Activated B cell treated with CpG ODN at 0.5 μM for 24 hours (primary cell): ENCODE data around the gene PRG3. TPM values are rescaled to one million over a fixed set of nuclear protein-coding genes. Genes with fewer than 3 reads are reported as not detected.

Experiments used
- ATAC-seq: fragments of 200-7000 bp; cut with Tn5 transposase; one replicate; pipeline ENCODE4 v1.10.0; 2021; ENCODE audit warnings: low read depth, mild to moderate bottlenecking, moderate library complexity
- CTCF ChIA-PET: fragments of 350-600 bp; sonication (Branson Sonifier 250); formaldehyde crosslinking; loops from one replicate; lab custom pipeline; 2021; ENCODE audit warnings: antibody characterized with exemption; lab: Charles Lee
- POLR2A ChIA-PET: fragments of 350-600 bp; sonication (Branson Sonifier 250); formaldehyde crosslinking; loops from one replicate; lab custom pipeline; 2021; ENCODE audit warnings: antibody characterized with exemption; lab: Charles Lee
- DNase-seq: peaks from one replicate; pipeline ENCODE4 v3.0.0; 2022
- H3K27ac Mint-ChIP-seq: one replicate; pipeline ENCODE4 v1.8.0; 2020; ENCODE audit warnings: mixed read lengths
- H3K27me3 Mint-ChIP-seq: one replicate; pipeline ENCODE4 v1.8.0; 2021; ENCODE audit warnings: mixed read lengths
- H3K36me3 Mint-ChIP-seq: one replicate; pipeline ENCODE4 v1.8.0; 2021; ENCODE audit warnings: low read depth, mixed read lengths
- H3K4me1 Mint-ChIP-seq: one replicate; pipeline ENCODE4 v1.8.0; 2021; ENCODE audit warnings: mixed read lengths
- H3K4me3 Mint-ChIP-seq: one replicate; pipeline ENCODE4 v1.8.0; 2020; ENCODE audit warnings: mild to moderate bottlenecking, mixed read lengths
- H3K9me3 Mint-ChIP-seq: one replicate; pipeline ENCODE4 v1.8.0; 2020; ENCODE audit warnings: mixed read lengths
- CTCF ChIP-seq: fragments of 200-600 bp; IDR thresholded peaks from one replicate; pipeline ENCODE4 v1.8.0; 2022; ENCODE audit warnings: antibody characterized with exemption, mild to moderate bottlenecking
- intact Hi-C: fragments of 100-400 bp; cut with micrococcal nuclease; formaldehyde crosslinking; loops from one replicate; pipeline ENCODE4 v1.15.1; 2024
- total RNA-seq: library from RNA; stranded (reverse); gene quantifications from 2 replicates; pipeline ENCODE4 v1.2.3, GENCODE V29; 2022

Gene PRG3
- total RNA-seq, 1 donor from 2014 or later: not detected

GRCh38 chr11:57418131-57418530, 37.2 kb upstream of the PRG3 start:
- no peak overlapping the region for H3K27ac Mint-ChIP-seq
- H3K4me1 Mint-ChIP-seq: peaks cover 24% of the 10 kb centered on the region
- no peak for ATAC-seq
- H3K9me3 Mint-ChIP-seq: no peaks in the 10 kb centered on the region
- H3K27me3 Mint-ChIP-seq: no peaks in the 10 kb centered on the region
- intact Hi-C loops: no loop called here
- H3K4me3 Mint-ChIP-seq: no peak overlapping the region
- no peak for DNase-seq
- CTCF ChIA-PET: interaction anchor here (1.4 kb wide), 1 partner anchor 40 kb away, joined by 3 read pairs; no protein-coding TSS in a partner anchor
- POLR2A ChIA-PET: interaction anchor here (0.6 to 12.4 kb wide), 4 partner anchors 10 to 75 kb away, joined by 3 to 238 read pairs (median 4); no protein-coding TSS in a partner anchor
- peaks cover 93% of the 10 kb centered on the region for H3K36me3 Mint-ChIP-seq
- TF ChIP-seq CTCF: no peak

DNA sequence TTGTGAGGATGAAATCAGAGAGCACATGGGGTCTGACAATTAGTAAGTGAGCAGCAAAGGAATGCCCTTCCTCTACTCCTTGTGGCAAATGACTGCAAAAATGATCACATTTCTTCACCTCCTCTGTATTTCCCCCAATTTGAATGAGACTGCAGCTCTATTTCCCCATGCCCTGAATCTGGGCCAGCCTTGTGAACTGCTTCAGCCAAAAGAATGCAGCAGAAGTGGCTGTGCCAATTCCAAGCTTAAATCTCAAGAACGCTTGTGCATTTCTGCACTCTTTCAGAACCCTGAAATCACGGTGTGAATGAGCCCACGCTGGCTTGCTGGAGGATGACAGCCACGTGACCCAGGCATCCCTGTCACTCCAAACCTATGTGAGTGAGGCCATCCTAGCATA, 36.1 kb upstream of the PRG3 start:
- H3K27ac Mint-ChIP-seq: no peak overlapping the region
- no peak for ATAC-seq
- H3K4me1 Mint-ChIP-seq: peaks cover 20% of the 10 kb centered on the region
- no peaks in the 10 kb centered on the region for H3K9me3 Mint-ChIP-seq
- no peak for DNase-seq
- TF ChIP-seq CTCF: no peak
- ChIA-PET POLR2A (interaction anchor here (0.9 to 12.4 kb wide), 2 partner anchors 12 to 23 kb away, joined by 4 to 238 read pairs; no protein-coding TSS in a partner anchor), CTCF (interaction anchor here (1.4 kb wide), 1 partner anchor 41 kb away, joined by 3 read pairs; no protein-coding TSS in a partner anchor)
- H3K4me3 Mint-ChIP-seq: no peak overlapping the region
- H3K36me3 Mint-ChIP-seq: peaks cover 91% of the 10 kb centered on the region
- intact Hi-C loops: no loop called here
- no peaks in the 10 kb centered on the region for H3K27me3 Mint-ChIP-seq

- no peaks in the 10 kb centered on the region for H3K9me3 Mint-ChIP-seq
- TF ChIP-seq CTCF: no peak
- H3K27me3 Mint-ChIP-seq: no peaks in the 10 kb centered on the region
- no peak for ATAC-seq
- peaks cover 20% of the 10 kb centered on the region for H3K4me1 Mint-ChIP-seq
- ChIA-PET POLR2A (interaction anchor here (1.9 to 12.4 kb wide), 2 partner anchors 8 to 12 kb away, joined by 10 to 238 read pairs; no protein-coding TSS in a partner anchor), CTCF (no interaction called here)
- H3K36me3 Mint-ChIP-seq: peaks cover 90% of the 10 kb centered on the region
- no peak overlapping the region for H3K4me3 Mint-ChIP-seq
- no peak overlapping the region for H3K27ac Mint-ChIP-seq
- no peak for DNase-seq
- intact Hi-C loops: no loop called here
Measured at GRCh38 chr11:57416436-57416835, 35.5 kb upstream of the PRG3 start.

DNA sequence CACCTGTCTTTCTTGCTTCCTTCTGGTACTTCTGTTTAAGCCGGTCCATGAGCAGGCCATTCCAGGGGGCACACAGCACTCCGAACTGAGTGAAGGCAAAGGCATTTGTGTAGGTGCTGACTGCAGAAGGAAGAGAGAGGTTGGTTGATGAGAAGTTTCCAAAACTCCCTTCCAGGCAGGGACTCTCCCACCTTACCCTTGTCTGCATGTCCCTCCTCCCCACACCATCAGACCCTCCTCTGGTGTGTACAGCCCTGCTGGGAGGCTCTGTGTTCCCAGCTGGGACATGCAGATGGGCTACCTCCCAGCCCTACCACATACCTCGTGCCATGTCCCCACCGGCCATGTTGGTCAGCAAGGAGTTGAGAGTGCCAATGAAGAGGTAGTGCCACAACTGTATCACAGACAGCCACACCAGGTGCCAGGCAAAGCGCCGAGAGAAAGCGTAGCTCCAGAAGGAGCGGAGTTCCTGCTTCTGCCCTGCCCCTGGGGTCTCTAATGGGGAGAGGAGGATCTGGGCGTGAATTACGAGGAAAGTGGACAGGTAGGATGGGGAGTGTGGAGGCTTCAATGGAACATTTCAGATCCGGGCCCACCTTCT, 33.8 kb upstream of the PRG3 start:
- H3K4me3 Mint-ChIP-seq: no peak overlapping the region
- DNase-seq: no peak
- POLR2A ChIA-PET: interaction anchor here (1.9 kb wide), 1 partner anchor 10 kb away, joined by 10 read pairs; no protein-coding TSS in a partner anchor
- H3K27ac Mint-ChIP-seq: no peak overlapping the region
- no peak for TF ChIP-seq CTCF
- intact Hi-C loops: no loop called here
- no peaks in the 10 kb centered on the region for H3K27me3 Mint-ChIP-seq
- peaks cover 86% of the 10 kb centered on the region for H3K36me3 Mint-ChIP-seq
- no peak for ATAC-seq
- peaks cover 17% of the 10 kb centered on the region for H3K4me1 Mint-ChIP-seq
- peaks cover 3% of the 10 kb centered on the region for H3K9me3 Mint-ChIP-seq
- CTCF ChIA-PET: no interaction called here

DNA sequence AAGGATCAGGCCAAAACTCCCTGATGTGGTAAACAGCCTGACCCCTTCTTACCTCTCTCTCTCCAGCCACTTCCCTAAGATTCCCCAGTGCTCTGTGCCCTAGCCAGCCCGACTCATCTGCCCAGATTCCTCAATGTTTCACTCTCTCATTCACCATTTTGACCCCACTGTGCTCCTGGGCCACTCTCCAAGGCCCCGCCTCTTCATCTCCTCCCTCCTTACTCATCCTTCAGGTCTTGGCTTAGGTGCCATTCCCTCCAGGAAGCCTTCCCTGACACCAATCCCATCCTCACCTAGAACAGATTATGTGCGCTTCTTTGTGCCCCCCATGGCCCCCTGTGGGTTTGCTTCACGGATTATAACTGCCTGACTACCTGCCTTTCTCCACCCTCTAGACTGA, 32.7 kb upstream of the PRG3 start:
- no peaks in the 10 kb centered on the region for H3K27me3 Mint-ChIP-seq
- TF ChIP-seq CTCF: no peak
- no peak for ATAC-seq
- POLR2A ChIA-PET: interaction anchor here (1.6 kb wide), 1 partner anchor 9 kb away, joined by 7 read pairs; no protein-coding TSS in a partner anchor
- CTCF ChIA-PET: no interaction called here
- peaks cover 3% of the 10 kb centered on the region for H3K9me3 Mint-ChIP-seq
- no peak overlapping the region for H3K27ac Mint-ChIP-seq
- H3K36me3 Mint-ChIP-seq: peaks cover 88% of the 10 kb centered on the region
- H3K4me3 Mint-ChIP-seq: no peak overlapping the region
- H3K4me1 Mint-ChIP-seq: peaks cover 17% of the 10 kb centered on the region
- DNase-seq: no peak
- intact Hi-C loops: no loop called here
